ENCODE data around the gene ALDH5A1. TPM values are rescaled to one million over a fixed set of nuclear protein-coding genes. Genes with fewer than 3 reads are reported as not detected.

ALDH5A1 gene
- total RNA-seq, 2 experiments from 2014 or later: 180 to 260 TPM

DNA sequence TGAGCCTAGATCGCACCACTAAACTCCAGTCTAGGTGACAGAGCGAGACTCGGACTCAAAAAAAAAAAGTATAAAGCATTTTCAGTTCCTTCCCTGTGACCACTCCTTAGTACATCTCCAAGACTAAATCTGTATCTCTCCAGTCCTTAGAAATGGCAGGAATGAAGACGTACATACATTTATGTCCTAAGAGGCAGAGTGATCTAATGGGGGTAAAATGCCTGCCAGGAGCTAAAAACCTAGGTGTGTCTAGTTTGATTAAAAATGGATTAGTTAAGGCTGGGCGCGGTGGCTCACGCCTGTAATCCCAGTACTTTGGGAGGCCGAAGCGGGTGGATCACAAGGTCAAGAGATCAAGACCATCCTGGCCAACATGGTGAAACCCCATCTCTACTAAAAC, 70.4 kb downstream of the ALDH5A1 start:
- intact Hi-C loops (cut with micrococcal nuclease; ENCODE audit: unreplicated experiment): no loop called here
- H3K79me2 ChIP-seq (ENCODE audit: insufficient read depth, low read depth, low read length): no peaks in the 10 kb centered on the region
- no peaks in the 10 kb centered on the region for H3K36me3 ChIP-seq (ENCODE audit: insufficient read depth, low read length)
- H2AFZ ChIP-seq (ENCODE audit: low read length): no peak overlapping the region
- DNase-seq (ENCODE audit: low spot score): no peak
- H4K20me1 ChIP-seq (ENCODE audit: insufficient read depth, low read length): no peaks in the 10 kb centered on the region
- no peak for TF ChIP-seq EZH2phosphoT487 (IDR thresholded peaks at IDR 0.05; ENCODE audit: borderline replicate concordance, low read depth, low read length)
- ChIA-PET POLR2A (interaction anchor here (0.6 to 0.9 kb wide), 4 partner anchors 9 to 272 kb away, joined by 3 to 5 read pairs (median 4); no protein-coding TSS in a partner anchor), CTCF (ENCODE audit: unreplicated experiment) (no interaction called here)
- no peak overlapping the region for H3K27ac ChIP-seq (ENCODE audit: low read depth, low read length, poor library complexity, severe bottlenecking)
- H3K4me3 ChIP-seq (ENCODE audit: low read depth, low read length, poor library complexity, severe bottlenecking): no peak overlapping the region
- no peaks in the 10 kb centered on the region for H3K9me2 ChIP-seq (ENCODE audit: insufficient read depth, low read length)
- no peaks in the 10 kb centered on the region for H3K4me1 ChIP-seq (ENCODE audit: insufficient read depth, low read length, poor library complexity, severe bottlenecking)
- BruUV-seq (replicated peaks): no TSS peak
- no peaks in the 10 kb centered on the region for H3K9me3 ChIP-seq (ENCODE audit: low read length)
- no peak overlapping the region for H3K4me2 ChIP-seq (ENCODE audit: low read length)

- Histone ChIP-seq H2AFZ (ENCODE audit: low read length) (no peak overlapping the region), H3K27ac (ENCODE audit: low read depth, low read length, poor library complexity, severe bottlenecking) (no peak overlapping the region), H3K79me2 (ENCODE audit: insufficient read depth, low read depth, low read length) (no peaks in the 10 kb centered on the region), H3K4me1 (ENCODE audit: insufficient read depth, low read length, poor library complexity, severe bottlenecking) (no peaks in the 10 kb centered on the region), H3K9me3 (ENCODE audit: low read length) (no peaks in the 10 kb centered on the region), H3K4me2 (ENCODE audit: low read length) (no peak overlapping the region), H3K36me3 (ENCODE audit: insufficient read depth, low read length) (no peaks in the 10 kb centered on the region), H3K4me3 (ENCODE audit: low read depth, low read length, poor library complexity, severe bottlenecking) (no peak overlapping the region), H4K20me1 (ENCODE audit: insufficient read depth, low read length) (no peaks in the 10 kb centered on the region), H3K9me2 (ENCODE audit: insufficient read depth, low read length) (no peaks in the 10 kb centered on the region)
- no TSS peak for BruUV-seq (replicated peaks)
- CTCF ChIA-PET (ENCODE audit: unreplicated experiment): interaction anchor here (0.9 kb wide), 1 partner anchor 71 kb away, joined by 6 read pairs; no protein-coding TSS in a partner anchor
- TF ChIP-seq CTCF (conservative IDR thresholded peaks at IDR 0.05; ENCODE audit: low read length) (no peak), EZH2phosphoT487 (IDR thresholded peaks at IDR 0.05; ENCODE audit: borderline replicate concordance, low read depth, low read length) (no peak)
- intact Hi-C loops (cut with micrococcal nuclease; ENCODE audit: unreplicated experiment): no loop called here
- POLR2A ChIA-PET: interaction anchor here (0.6 kb wide), 2 partner anchors 15 to 480 kb away, joined by 3 to 4 read pairs; no protein-coding TSS in a partner anchor
- no peak for DNase-seq (ENCODE audit: low spot score)
Measured at GRCh38 chr6:24566020-24566767, 71.4 kb downstream of the ALDH5A1 start.

DNA sequence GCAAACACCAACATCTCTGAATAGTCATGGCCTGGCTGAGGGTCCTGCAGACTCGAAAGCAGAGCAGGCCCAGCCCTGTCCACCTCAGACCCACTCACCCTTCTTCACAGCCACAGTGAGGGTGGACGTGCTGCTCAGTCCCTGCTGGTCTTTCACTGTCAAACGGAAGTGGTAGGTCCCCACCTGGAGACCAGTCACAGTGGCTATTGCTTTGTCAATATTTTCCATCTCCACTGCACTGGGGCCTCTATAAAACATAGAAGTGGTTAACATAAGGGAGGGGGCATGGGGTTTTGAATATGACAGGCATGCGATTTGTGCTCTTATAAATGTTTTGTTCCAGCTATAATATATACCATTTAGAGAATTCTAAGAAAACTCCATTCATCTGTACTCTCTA, 73.9 kb downstream of the ALDH5A1 start:
- DNase-seq (ENCODE audit: low spot score): no peak
- Histone ChIP-seq H3K4me3 (ENCODE audit: low read depth, low read length, poor library complexity, severe bottlenecking) (no peak overlapping the region), H3K9me3 (ENCODE audit: low read length) (no peaks in the 10 kb centered on the region), H4K20me1 (ENCODE audit: insufficient read depth, low read length) (no peaks in the 10 kb centered on the region), H3K27ac (ENCODE audit: low read depth, low read length, poor library complexity, severe bottlenecking) (no peak overlapping the region), H3K4me1 (ENCODE audit: insufficient read depth, low read length, poor library complexity, severe bottlenecking) (no peaks in the 10 kb centered on the region), H3K79me2 (ENCODE audit: insufficient read depth, low read depth, low read length) (no peaks in the 10 kb centered on the region), H3K36me3 (ENCODE audit: insufficient read depth, low read length) (no peaks in the 10 kb centered on the region), H2AFZ (ENCODE audit: low read length) (no peak overlapping the region), H3K4me2 (ENCODE audit: low read length) (no peak overlapping the region), H3K9me2 (ENCODE audit: insufficient read depth, low read length) (no peaks in the 10 kb centered on the region)
- intact Hi-C loops (cut with micrococcal nuclease; ENCODE audit: unreplicated experiment): no loop called here
- no TSS peak for BruUV-seq (replicated peaks)
- ChIA-PET CTCF (ENCODE audit: unreplicated experiment) (no interaction called here), POLR2A (interaction anchor here (0.9 to 1.5 kb wide), 2 partner anchors 13 to 46 kb away, joined by 3 to 4 read pairs; no protein-coding TSS in a partner anchor)
- TF ChIP-seq EZH2phosphoT487 (IDR thresholded peaks at IDR 0.05; ENCODE audit: borderline replicate concordance, low read depth, low read length) (no peak), CTCF (conservative IDR thresholded peaks at IDR 0.05; ENCODE audit: low read length) (no peak)

All from OCI-LY7 (cell line).